ENCODE data around the gene PPT2.

DNA sequence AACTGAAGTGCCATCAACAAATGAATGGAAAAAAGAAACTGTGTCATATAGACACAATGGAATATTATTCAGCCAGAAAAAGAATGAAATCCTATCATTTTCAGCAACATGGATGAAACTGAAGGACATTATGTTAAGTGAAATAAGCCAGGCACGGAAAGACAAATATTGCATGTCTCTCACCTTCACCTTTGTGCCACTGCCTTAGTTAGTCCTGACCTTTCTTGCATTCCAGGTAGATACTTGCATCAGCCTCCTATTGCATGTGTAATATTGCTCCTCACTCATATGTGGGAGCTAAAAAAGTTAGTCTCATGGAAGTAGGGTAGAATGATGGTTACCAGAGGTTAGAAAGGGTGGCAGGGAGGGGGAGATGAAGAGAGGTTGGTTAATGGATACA lies 55.1 kb downstream of the PPT2 start:
- TF ChIP-seq CTCF (IDR thresholded peaks at IDR 0.05; ENCODE audit: poor library complexity) (no peak), EZH2 (IDR thresholded peaks at IDR 0.05; ENCODE audit: borderline replicate concordance) (no peak)
